Measurements from ENCODE around the gene SVBP.
A peak's percentile ranks its signal among the peaks of the same experiment; 100 is the strongest.

SVBP gene

GRCh38 chr1:42766741-42767509, 50.3 kb downstream of the SVBP start, which contains the start of the genes C1orf50 and P3H1 (continued):
- TF ChIP-seq ZNF311 (tag by site-specific recombination; IDR thresholded peaks at IDR 0.05; ENCODE audit: borderline replicate concordance) = no peak
- peak; percentile 87 for TF ChIP-seq ZBTB8A (tag by site-specific recombination; IDR thresholded peaks at IDR 0.05)
- TF ChIP-seq, protein P1, sequence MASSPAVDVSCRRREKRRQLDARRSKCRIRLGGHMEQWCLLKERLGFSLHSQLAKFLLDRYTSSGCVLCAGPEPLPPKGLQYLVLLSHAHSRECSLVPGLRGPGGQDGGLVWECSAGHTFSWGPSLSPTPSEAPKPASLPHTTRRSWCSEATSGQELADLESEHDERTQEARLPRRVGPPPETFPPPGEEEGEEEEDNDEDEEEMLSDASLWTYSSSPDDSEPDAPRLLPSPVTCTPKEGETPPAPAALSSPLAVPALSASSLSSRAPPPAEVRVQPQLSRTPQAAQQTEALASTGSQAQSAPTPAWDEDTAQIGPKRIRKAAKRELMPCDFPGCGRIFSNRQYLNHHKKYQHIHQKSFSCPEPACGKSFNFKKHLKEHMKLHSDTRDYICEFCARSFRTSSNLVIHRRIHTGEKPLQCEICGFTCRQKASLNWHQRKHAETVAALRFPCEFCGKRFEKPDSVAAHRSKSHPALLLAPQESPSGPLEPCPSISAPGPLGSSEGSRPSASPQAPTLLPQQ (tag by site-specific recombination; IDR thresholded peaks at IDR 0.05) = peak; percentile 35; the same call in 1 of the 2 replicates
- TF ChIP-seq ZNF155 (tag by site-specific recombination; IDR thresholded peaks at IDR 0.05) = no peak
- no peak; the same call in 1 of the 2 replicates for TF ChIP-seq ZNF561 (tag by site-specific recombination; IDR thresholded peaks at IDR 0.05; ENCODE audit: borderline replicate concordance)
- no peak for TF ChIP-seq ZNF266 (tag by site-specific recombination; IDR thresholded peaks at IDR 0.05; ENCODE audit: low read depth)
- no peak for TF ChIP-seq ZSCAN30 (tag by site-specific recombination; IDR thresholded peaks at IDR 0.05)
- TF ChIP-seq ZNF324 (tag by site-specific recombination; IDR thresholded peaks at IDR 0.05) = peak; percentile 82
- TF ChIP-seq, protein P2, sequence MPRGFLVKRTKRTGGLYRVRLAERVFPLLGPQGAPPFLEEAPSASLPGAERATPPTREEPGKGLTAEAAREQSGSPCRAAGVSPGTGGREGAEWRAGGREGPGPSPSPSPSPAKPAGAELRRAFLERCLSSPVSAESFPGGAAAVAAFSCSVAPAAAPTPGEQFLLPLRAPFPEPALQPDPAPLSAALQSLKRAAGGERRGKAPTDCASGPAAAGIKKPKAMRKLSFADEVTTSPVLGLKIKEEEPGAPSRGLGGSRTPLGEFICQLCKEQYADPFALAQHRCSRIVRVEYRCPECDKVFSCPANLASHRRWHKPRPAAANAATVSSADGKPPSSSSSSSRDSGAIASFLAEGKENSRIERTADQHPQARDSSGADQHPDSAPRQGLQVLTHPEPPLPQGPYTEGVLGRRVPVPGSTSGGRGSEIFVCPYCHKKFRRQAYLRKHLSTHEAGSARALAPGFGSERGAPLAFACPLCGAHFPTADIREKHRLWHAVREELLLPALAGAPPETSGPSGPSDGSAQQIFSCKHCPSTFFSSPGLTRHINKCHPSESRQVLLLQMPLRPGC (tag by site-specific recombination; IDR thresholded peaks at IDR 0.05) = peak; percentile 46; the same call in 1 of the 2 replicates
- no peak for TF ChIP-seq ZNF530 (tag by site-specific recombination; IDR thresholded peaks at IDR 0.05; ENCODE audit: low read depth)
- no peak for TF ChIP-seq MYNN (tag by site-specific recombination; IDR thresholded peaks at IDR 0.05; ENCODE audit: borderline replicate concordance)
- TF ChIP-seq ZNF174 (tag by site-specific recombination; IDR thresholded peaks at IDR 0.05) = no peak
- TF ChIP-seq, protein P3, sequence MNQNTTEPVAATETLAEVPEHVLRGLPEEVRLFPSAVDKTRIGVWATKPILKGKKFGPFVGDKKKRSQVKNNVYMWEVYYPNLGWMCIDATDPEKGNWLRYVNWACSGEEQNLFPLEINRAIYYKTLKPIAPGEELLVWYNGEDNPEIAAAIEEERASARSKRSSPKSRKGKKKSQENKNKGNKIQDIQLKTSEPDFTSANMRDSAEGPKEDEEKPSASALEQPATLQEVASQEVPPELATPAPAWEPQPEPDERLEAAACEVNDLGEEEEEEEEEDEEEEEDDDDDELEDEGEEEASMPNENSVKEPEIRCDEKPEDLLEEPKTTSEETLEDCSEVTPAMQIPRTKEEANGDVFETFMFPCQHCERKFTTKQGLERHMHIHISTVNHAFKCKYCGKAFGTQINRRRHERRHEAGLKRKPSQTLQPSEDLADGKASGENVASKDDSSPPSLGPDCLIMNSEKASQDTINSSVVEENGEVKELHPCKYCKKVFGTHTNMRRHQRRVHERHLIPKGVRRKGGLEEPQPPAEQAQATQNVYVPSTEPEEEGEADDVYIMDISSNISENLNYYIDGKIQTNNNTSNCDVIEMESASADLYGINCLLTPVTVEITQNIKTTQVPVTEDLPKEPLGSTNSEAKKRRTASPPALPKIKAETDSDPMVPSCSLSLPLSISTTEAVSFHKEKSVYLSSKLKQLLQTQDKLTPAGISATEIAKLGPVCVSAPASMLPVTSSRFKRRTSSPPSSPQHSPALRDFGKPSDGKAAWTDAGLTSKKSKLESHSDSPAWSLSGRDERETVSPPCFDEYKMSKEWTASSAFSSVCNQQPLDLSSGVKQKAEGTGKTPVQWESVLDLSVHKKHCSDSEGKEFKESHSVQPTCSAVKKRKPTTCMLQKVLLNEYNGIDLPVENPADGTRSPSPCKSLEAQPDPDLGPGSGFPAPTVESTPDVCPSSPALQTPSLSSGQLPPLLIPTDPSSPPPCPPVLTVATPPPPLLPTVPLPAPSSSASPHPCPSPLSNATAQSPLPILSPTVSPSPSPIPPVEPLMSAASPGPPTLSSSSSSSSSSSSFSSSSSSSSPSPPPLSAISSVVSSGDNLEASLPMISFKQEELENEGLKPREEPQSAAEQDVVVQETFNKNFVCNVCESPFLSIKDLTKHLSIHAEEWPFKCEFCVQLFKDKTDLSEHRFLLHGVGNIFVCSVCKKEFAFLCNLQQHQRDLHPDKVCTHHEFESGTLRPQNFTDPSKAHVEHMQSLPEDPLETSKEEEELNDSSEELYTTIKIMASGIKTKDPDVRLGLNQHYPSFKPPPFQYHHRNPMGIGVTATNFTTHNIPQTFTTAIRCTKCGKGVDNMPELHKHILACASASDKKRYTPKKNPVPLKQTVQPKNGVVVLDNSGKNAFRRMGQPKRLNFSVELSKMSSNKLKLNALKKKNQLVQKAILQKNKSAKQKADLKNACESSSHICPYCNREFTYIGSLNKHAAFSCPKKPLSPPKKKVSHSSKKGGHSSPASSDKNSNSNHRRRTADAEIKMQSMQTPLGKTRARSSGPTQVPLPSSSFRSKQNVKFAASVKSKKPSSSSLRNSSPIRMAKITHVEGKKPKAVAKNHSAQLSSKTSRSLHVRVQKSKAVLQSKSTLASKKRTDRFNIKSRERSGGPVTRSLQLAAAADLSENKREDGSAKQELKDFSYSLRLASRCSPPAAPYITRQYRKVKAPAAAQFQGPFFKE (tag by site-specific recombination; IDR thresholded peaks at IDR 0.05; ENCODE audit: borderline replicate concordance) = no peak
- no peak for TF ChIP-seq ZNF549 (tag by site-specific recombination; IDR thresholded peaks at IDR 0.05)
- peak; percentile 19; the same call in 1 of the 2 replicates for TF ChIP-seq BCL11B (tag by site-specific recombination; IDR thresholded peaks at IDR 0.05; ENCODE audit: low read depth)
- TF ChIP-seq ZNF366 (tag by site-specific recombination; conservative IDR thresholded peaks at IDR 0.05) = no peak
- no peak for TF ChIP-seq ZNF621 (tag by site-specific recombination; IDR thresholded peaks at IDR 0.05)
- no peak for TF ChIP-seq OSR2 (tag by site-specific recombination; IDR thresholded peaks at IDR 0.05)
- peak; percentile 96 for TF ChIP-seq OVOL3 (tag by site-specific recombination; IDR thresholded peaks at IDR 0.05)
- TF ChIP-seq KLF7 (tag by site-specific recombination; IDR thresholded peaks at IDR 0.05; ENCODE audit: borderline replicate concordance) = no peak; the same call in 1 of the 2 replicates
- TF ChIP-seq ZNF223 (tag by site-specific recombination; IDR thresholded peaks at IDR 0.05) = no peak
- TF ChIP-seq, protein P4, sequence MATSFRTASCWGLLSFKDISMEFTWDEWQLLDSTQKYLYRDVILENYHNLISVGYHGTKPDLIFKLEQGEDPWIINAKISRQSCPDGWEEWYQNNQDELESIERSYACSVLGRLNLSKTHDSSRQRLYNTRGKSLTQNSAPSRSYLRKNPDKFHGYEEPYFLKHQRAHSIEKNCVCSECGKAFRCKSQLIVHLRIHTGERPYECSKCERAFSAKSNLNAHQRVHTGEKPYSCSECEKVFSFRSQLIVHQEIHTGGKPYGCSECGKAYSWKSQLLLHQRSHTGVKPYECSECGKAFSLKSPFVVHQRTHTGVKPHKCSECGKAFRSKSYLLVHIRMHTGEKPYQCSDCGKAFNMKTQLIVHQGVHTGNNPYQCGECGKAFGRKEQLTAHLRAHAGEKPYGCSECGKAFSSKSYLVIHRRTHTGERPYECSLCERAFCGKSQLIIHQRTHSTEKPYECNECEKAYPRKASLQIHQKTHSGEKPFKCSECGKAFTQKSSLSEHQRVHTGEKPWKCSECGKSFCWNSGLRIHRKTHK (tag by site-specific recombination; IDR thresholded peaks at IDR 0.05) = no peak
- TF ChIP-seq ZNF629 (tag by site-specific recombination; IDR thresholded peaks at IDR 0.05) = 0 out of 2 replicates have a peak, but pooled peaks have one; percentile 3
- TF ChIP-seq ZBTB10 (tag by site-specific recombination; IDR thresholded peaks at IDR 0.05) = no peak
